ENCODE measurements around the gene SUMO3. TPM values are rescaled to one million over a fixed set of nuclear protein-coding genes. Genes with fewer than 3 reads are reported as not detected.

The SUMO3 gene
- polyA plus RNA-seq, 1 of the 3 experiments (the other 2 are of a cell fraction) = 125 TPM

DNA sequence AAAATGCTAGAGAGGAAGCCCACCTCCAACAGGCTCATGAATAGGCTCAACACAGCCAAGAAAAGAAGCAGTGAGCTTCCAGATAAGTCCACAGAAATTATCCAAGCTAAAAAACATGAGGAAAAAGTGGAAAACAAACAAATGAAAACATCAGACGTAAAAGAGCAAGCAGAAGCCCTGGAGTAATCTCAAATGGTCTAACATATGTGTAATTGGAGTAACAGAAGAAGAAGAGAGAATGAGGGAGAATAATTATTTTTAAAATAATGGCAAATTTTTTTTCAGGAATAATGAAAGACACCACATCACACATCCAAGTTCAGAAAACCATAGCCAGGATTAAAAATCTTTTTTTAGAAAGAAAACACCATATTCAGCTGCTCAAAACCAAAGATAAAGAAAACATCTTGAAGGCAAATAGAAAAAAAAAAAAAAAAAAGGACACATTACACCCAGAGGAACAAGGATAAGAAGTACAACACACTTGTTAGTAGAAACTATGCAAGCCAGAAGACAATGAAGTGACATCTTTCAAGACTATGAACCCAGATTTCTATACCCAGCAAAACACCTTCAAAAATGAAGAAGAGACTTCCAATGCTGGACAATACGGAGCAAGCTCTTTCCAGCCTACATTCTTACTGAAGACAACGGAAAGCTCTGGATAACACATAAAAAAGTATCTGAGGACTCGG, 10.6 kb upstream of the SUMO3 start:
- TF ChIP-seq CTCF (IDR thresholded peaks at IDR 0.05) (no peak), FOSL2 (IDR thresholded peaks at IDR 0.05; ENCODE audit: borderline replicate concordance, low read depth) (no peak), TEAD4 (IDR thresholded peaks at IDR 0.05; ENCODE audit: borderline replicate concordance, insufficient read depth) (no peak), RCOR1 (IDR thresholded peaks at IDR 0.05; ENCODE audit: low read length) (no peak), MXI1 (IDR thresholded peaks at IDR 0.05; ENCODE audit: low read depth, low read length) (no peak), REST (IDR thresholded peaks at IDR 0.05; ENCODE audit: low read depth, low read length) (no peak), YY1 (IDR thresholded peaks at IDR 0.05; ENCODE audit: low read depth) (no peak), NFIC (IDR thresholded peaks at IDR 0.05; ENCODE audit: borderline replicate concordance) (no peak), TAF1 (IDR thresholded peaks at IDR 0.05; ENCODE audit: borderline replicate concordance, low read depth, low read length) (no peak), GATA2 (CRISPR knock-in tag; IDR thresholded peaks at IDR 0.05) (no peak), MEF2A (IDR thresholded peaks at IDR 0.05; ENCODE audit: borderline replicate concordance, low read depth) (no peak), RXRA (IDR thresholded peaks at IDR 0.05; ENCODE audit: borderline replicate concordance, low read depth) (no peak), NRF1 (IDR thresholded peaks at IDR 0.05; ENCODE audit: low read depth, low read length) (no peak), JUND (IDR thresholded peaks at IDR 0.05) (no peak), EZH2phosphoT487 (IDR thresholded peaks at IDR 0.05; ENCODE audit: borderline replicate concordance, low read depth) (no peak), POLR2AphosphoS5 (IDR thresholded peaks at IDR 0.05; ENCODE audit: low read depth, low read length) (no peak), GABPA (IDR thresholded peaks at IDR 0.05; ENCODE audit: low read depth) (no peak)
- TF ChIP-seq, protein P1, sequence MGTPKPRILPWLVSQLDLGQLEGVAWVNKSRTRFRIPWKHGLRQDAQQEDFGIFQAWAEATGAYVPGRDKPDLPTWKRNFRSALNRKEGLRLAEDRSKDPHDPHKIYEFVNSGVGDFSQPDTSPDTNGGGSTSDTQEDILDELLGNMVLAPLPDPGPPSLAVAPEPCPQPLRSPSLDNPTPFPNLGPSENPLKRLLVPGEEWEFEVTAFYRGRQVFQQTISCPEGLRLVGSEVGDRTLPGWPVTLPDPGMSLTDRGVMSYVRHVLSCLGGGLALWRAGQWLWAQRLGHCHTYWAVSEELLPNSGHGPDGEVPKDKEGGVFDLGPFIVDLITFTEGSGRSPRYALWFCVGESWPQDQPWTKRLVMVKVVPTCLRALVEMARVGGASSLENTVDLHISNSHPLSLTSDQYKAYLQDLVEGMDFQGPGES (IDR thresholded peaks at IDR 0.05; ENCODE audit: low read depth, low read length) = no peak
- Histone ChIP-seq H3K4me2 (no peak overlapping the region), H2AFZ (ENCODE audit: low read depth) (no peak overlapping the region), H3K4me3 (ENCODE audit: low read depth in 2 of 2, low read length in 1 of 2) (no peak overlapping the region), H3K36me3 (replicated peaks in 1 of 2; ENCODE audit: control insufficient read depth in 1 of 2, insufficient read depth in 2 of 2, low read length in 1 of 2) (no peaks in the 10 kb centered on the region), H3K9ac (no peak overlapping the region), H4K20me1 (ENCODE audit: insufficient read depth) (no peaks in the 10 kb centered on the region), H3K79me2 (ENCODE audit: insufficient read depth) (no peaks in the 10 kb centered on the region), H3K9me2 (no peaks in the 10 kb centered on the region), H3K27me3 (ENCODE audit: insufficient read depth) (no peaks in the 10 kb centered on the region), H3K27ac (ENCODE audit: low read depth in 2 of 2, low read length in 1 of 2) (no peak overlapping the region), H3K4me1 (ENCODE audit: control insufficient read depth in 1 of 2, insufficient read depth in 2 of 2, low read depth in 1 of 2, low read length in 1 of 2) (no peaks in the 10 kb centered on the region), H3F3A (replicated peaks; ENCODE audit: insufficient read depth) (no peaks in the 10 kb centered on the region), H3K9me3 (no peaks in the 10 kb centered on the region)
- no peak for DNase-seq
- ChIA-PET CTCF (interaction anchor here (0.5 to 1.8 kb wide), 3 partner anchors 28 to 309 kb away, joined by 3 to 4 read pairs (median 3); no protein-coding TSS in a partner anchor), POLR2A (no interaction called here)
- WGBS (ENCODE audit: low lambda C conversion rate) = 28% methylated on average over 4 of the region's 4 CpGs

All from SK-N-SH (cell line).